ENCODE results near the gene NHS.

The NHS gene

GRCh38 chrX:17617806-17618205 lies 242.8 kb downstream of the NHS start:
- no peak overlapping the region for H3K27ac ChIP-seq
- TF ChIP-seq CTCF (conservative IDR thresholded peaks at IDR 0.05) = no peak

- H3K27ac ChIP-seq = no peak overlapping the region
- TF ChIP-seq CTCF (conservative IDR thresholded peaks at IDR 0.05) = no peak
Observed at GRCh38 chrX:17621566-17622270, 246.7 kb downstream of the NHS start.

- no peak overlapping the region for H3K27ac ChIP-seq
- no peak for TF ChIP-seq CTCF (conservative IDR thresholded peaks at IDR 0.05)
Observed at GRCh38 chrX:17622331-17622730, 247.3 kb downstream of the NHS start.

- no peak overlapping the region for H3K27ac ChIP-seq
- no peak for TF ChIP-seq CTCF (conservative IDR thresholded peaks at IDR 0.05)
Observed at GRCh38 chrX:17623750-17624149, 248.8 kb downstream of the NHS start.

- H3K27ac ChIP-seq = no peak overlapping the region
- TF ChIP-seq CTCF (conservative IDR thresholded peaks at IDR 0.05) = no peak
Observed at GRCh38 chrX:17627026-17627425, 252.0 kb downstream of the NHS start.

- no peak for TF ChIP-seq CTCF (conservative IDR thresholded peaks at IDR 0.05)
- no peak overlapping the region for H3K27ac ChIP-seq
Observed at GRCh38 chrX:17628976-17629375, 254.0 kb downstream of the NHS start.

GRCh38 chrX:17629519-17629918 lies 254.5 kb downstream of the NHS start:
- no peak for TF ChIP-seq CTCF (conservative IDR thresholded peaks at IDR 0.05)
- no peak overlapping the region for H3K27ac ChIP-seq
